Stimulated activated naive CD8-positive, alpha-beta T cell treated with anti-CD3 and anti-CD28 coated beads, Interleukin-15, Interleukin-2, amounts not matched to agents 100 ng/mL and 50 ng/mL, for 24 hours (primary cell): ENCODE results near the gene EXOC3L1.

Source experiments
- H3K27ac Mint-ChIP-seq: one replicate; pipeline ENCODE4 v1.8.0; 2021; ENCODE audit warnings: mild to moderate bottlenecking, mixed read lengths
- H3K27me3 Mint-ChIP-seq: one replicate; pipeline ENCODE4 v1.8.0; 2021; ENCODE audit warnings: mixed read lengths
- H3K36me3 Mint-ChIP-seq: one replicate; pipeline ENCODE4 v1.8.0; 2021; ENCODE audit warnings: low read depth, mixed read lengths
- H3K4me1 Mint-ChIP-seq: one replicate; pipeline ENCODE4 v1.8.0; 2021; ENCODE audit warnings: low read depth, mixed read lengths
- H3K4me3 Mint-ChIP-seq: one replicate; pipeline ENCODE4 v1.8.0; 2021; ENCODE audit warnings: mild to moderate bottlenecking, mixed read lengths
- H3K9me3 Mint-ChIP-seq: one replicate; pipeline ENCODE4 v1.8.0; 2021; ENCODE audit warnings: mixed read lengths

The EXOC3L1 gene

GRCh38 chr16:67227567-67227921, 37.6 kb upstream of the EXOC3L1 start:
- no peaks in the 10 kb centered on the region for H3K27me3 Mint-ChIP-seq
- H3K9me3 Mint-ChIP-seq, result no peaks in the 10 kb centered on the region
- H3K27ac Mint-ChIP-seq, result peak overlapping the region; percentile 94
- peaks cover 52% of the 10 kb centered on the region for H3K4me1 Mint-ChIP-seq
- peak overlapping the region; percentile 97 for H3K4me3 Mint-ChIP-seq
- H3K36me3 Mint-ChIP-seq, result peaks cover 31% of the 10 kb centered on the region

GRCh38 chr16:67226804-67227566, 37.0 kb upstream of the EXOC3L1 start, which contains the start of gene TMEM208:
Gene TMEM208, plus strand, starts transcription at chr16:67227130. Its CDS starts 89 bp downstream, at chr16:67227219.
- Mint-ChIP-seq H3K27ac (peak within 1 kb of the TSS; percentile 94), H3K9me3 (no peaks in the 10 kb centered on the region), H3K4me3 (peak within 1 kb of the TSS; percentile 97), H3K4me1 (peaks cover 52% of the 10 kb centered on the region), H3K27me3 (no peaks in the 10 kb centered on the region), H3K36me3 (peaks cover 31% of the 10 kb centered on the region)

DNA sequence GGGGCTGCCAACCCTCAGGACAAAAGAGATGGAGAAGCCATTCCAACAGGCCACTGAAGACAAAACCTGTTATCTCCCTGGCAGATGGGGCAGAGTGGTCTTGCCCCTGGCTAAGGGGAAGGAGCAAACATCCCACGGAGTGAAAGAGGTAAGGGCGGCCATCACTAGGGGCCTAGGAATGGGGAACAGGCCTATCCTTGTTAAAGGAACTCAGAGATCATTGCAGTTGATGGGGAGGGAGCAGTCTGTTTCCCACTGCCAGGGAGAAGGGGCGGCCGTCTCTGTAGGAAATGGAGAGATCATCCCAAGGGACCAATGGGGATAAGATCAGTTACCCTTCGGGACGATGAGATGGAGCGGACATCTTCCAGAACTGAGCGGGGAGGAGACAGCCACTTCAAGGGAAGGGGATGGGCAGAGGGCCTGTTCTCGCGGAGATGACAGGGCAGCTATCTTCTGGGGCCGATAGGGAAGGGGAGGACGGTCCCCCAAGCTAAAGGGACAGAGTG, 36.4 kb upstream of the EXOC3L1 start:
- Mint-ChIP-seq H3K36me3 (peaks cover 31% of the 10 kb centered on the region), H3K4me3 (peak overlapping the region; percentile 97), H3K9me3 (no peaks in the 10 kb centered on the region), H3K27me3 (no peaks in the 10 kb centered on the region), H3K4me1 (peaks cover 52% of the 10 kb centered on the region), H3K27ac (peak overlapping the region; percentile 85)

GRCh38 chr16:67223992-67224391, 34.1 kb upstream of the EXOC3L1 start:
- Mint-ChIP-seq H3K27me3 (no peaks in the 10 kb centered on the region), H3K27ac (no peak overlapping the region)

DNA sequence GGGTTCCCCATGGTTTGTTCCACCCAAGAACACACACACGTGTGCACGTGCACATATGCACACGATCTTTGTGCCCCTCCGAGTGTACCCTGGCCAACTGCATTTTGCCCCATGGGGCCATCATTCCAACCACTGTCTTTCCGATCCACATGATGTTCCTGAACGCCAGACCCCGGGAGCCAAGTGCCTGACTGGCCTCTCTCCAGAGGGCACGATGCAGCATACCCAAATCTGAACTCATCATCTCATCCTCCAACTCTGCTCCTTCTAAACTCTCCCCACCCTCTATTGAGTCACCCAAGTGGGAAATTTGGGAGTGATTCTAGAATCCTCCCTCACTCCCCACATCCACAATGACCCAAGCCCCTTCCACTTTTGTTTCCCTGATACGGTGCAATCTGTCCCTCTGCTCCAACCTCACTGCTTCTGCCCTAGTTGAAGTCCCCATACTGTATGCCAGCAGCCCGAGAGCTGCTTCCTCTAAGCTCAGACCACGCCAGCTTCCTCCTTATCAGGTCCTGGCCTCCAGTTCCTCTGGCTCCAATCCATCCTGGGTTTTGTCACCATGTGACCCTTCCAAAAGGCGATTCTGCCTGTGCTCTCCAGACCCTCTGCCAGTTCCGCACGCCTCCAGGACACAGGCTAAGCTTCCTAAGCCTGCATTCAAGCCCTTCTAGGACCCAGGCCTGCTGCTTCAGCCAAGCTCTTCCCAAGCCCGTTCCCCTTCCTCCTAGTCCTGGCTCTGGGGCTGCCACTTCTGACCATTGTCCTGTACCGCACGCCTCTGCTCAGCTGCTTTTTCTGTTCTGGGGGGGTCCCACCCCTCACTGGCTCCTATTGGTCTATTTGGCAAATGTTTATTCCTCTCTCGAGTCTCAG, 26.9 kb upstream of the EXOC3L1 start:
- no peaks in the 10 kb centered on the region for H3K9me3 Mint-ChIP-seq
- H3K4me1 Mint-ChIP-seq, result no peaks in the 10 kb centered on the region
- peaks cover 7% of the 10 kb centered on the region for H3K36me3 Mint-ChIP-seq
- H3K27me3 Mint-ChIP-seq, result no peaks in the 10 kb centered on the region
- no peak overlapping the region for H3K4me3 Mint-ChIP-seq
- H3K27ac Mint-ChIP-seq, result no peak overlapping the region

More at GRCh38 chr16:67223992-67224391, 34.1 kb upstream of the EXOC3L1 start:
- Mint-ChIP-seq H3K4me3 (no peak overlapping the region), H3K4me1 (peaks cover 49% of the 10 kb centered on the region), H3K36me3 (peaks cover 21% of the 10 kb centered on the region), H3K9me3 (no peaks in the 10 kb centered on the region)

DNA sequence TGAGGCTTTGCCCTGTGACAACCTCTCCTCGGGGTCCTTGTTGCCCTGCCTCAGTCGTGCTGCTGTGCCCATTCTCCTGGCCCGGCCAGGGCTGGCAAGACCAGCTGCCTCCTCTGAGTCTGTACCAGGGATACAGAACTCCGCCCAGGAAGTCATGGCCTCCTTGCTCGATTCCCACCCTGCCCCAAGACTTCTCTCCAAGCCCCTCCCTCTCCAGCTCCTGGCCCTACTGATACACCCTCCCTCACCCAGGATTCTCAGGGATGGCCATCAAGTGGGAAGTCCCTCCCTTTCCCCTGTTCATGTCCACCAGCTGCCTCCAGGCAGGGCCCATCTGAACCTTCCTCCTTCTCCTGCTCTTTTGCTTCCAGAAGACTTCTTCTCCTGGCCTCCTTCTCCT, 25.8 kb upstream of the EXOC3L1 start:
- Mint-ChIP-seq H3K36me3 (peaks cover 4% of the 10 kb centered on the region), H3K4me1 (no peaks in the 10 kb centered on the region), H3K27ac (no peak overlapping the region), H3K9me3 (no peaks in the 10 kb centered on the region), H3K27me3 (no peaks in the 10 kb centered on the region), H3K4me3 (no peak overlapping the region)

GRCh38 chr16:67213197-67214019, 23.5 kb upstream of the EXOC3L1 start:
- no peak overlapping the region for H3K4me3 Mint-ChIP-seq
- H3K9me3 Mint-ChIP-seq, result no peaks in the 10 kb centered on the region

DNA sequence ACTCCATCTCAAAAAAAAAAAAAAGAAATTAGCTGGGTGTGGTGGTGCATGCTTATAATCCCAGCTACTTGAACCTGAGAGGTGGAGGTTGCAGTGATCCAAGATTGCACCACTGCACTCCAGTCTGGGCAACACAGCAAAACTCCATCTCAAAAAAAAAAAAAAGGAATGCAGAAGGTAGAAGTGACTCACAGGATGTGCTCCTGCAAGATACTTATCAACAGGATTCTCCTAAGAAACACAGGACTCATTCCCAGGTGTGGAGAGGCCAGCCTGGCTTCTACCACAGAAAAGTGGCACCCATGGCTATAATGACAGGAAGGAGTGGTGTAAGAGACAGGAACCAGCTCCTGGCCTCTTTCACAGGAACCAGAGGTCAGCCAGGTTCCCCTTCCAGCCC, 22.8 kb upstream of the EXOC3L1 start:
- Mint-ChIP-seq H3K9me3 (no peaks in the 10 kb centered on the region), H3K27ac (no peak overlapping the region), H3K27me3 (no peaks in the 10 kb centered on the region), H3K36me3 (no peaks in the 10 kb centered on the region), H3K4me1 (no peaks in the 10 kb centered on the region), H3K4me3 (no peak overlapping the region)

More at GRCh38 chr16:67213197-67214019, 23.5 kb upstream of the EXOC3L1 start:
- Mint-ChIP-seq H3K4me1 (no peaks in the 10 kb centered on the region), H3K27me3 (no peaks in the 10 kb centered on the region), H3K36me3 (no peaks in the 10 kb centered on the region), H3K27ac (no peak overlapping the region)

GRCh38 chr16:67211674-67212073, 21.7 kb upstream of the EXOC3L1 start:
- Mint-ChIP-seq H3K36me3 (no peaks in the 10 kb centered on the region), H3K4me3 (no peak overlapping the region), H3K9me3 (no peaks in the 10 kb centered on the region), H3K27me3 (no peaks in the 10 kb centered on the region), H3K4me1 (no peaks in the 10 kb centered on the region), H3K27ac (no peak overlapping the region)

DNA sequence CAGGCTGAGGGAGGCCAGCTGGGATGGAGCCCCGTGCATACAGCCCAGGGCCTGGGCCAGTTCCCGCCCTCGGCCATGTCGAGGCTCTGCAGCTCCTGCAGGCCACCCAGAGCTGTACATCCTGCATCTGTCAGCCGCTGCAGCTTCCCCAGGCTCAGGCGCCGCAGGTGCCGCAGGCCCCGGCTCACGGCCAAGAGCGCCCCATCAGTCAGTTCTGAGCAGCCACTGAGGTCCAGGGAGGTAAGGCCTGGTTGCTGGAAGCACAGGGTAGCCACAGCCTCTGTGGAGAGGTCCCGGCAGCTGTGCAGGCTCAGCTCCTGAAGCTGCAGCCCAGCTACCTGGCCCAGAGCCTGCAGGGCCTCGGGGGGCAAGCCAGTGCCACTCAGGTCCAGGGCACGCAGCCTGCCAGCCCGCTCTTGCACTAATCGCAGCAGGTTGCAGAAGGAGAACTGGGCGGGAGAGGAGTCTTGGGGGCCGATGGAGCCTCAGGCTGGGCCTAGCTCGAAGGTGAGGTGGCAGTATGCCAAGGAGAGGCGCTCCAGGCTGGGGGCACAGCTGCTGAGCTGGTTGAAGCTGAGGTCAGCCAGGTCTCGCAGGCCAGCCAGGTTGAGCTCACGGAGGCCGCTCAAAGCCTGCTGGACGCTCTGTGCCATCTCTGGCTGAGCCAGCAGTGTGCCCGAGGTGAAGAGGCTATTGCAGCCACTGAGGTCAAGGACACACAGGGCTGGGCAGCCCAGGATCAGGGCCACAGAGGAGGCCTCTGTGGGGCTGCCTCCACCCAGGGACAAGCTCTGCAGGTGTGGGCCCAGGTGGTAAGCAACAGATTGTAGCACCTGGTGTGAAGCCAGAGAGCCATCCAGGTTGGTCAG, 20.4 kb upstream of the EXOC3L1 start:
- Mint-ChIP-seq H3K9me3 (no peaks in the 10 kb centered on the region), H3K27me3 (no peaks in the 10 kb centered on the region), H3K36me3 (no peaks in the 10 kb centered on the region), H3K4me3 (no peak overlapping the region), H3K4me1 (no peaks in the 10 kb centered on the region), H3K27ac (no peak overlapping the region)

DNA sequence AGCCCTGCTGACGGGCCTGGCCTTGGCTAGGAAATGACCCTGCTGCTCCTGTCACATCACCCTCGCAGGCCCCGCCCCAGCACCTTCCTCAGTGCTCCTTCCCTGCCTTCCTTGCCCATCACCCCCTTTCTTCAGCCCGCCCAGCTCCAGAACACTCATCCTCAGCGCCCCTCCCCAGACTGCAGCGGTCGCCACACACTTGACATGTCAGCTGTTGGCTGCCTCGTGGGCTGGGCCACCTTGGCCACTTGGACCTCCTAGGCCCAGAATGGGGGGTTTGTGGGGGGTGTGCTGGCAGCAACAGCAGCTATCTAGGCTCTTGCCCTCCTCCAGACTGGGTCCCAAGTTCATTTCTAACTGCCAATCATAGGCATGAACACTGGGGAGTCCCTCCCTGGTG, 19.6 kb upstream of the EXOC3L1 start:
- Mint-ChIP-seq H3K4me3 (no peak overlapping the region), H3K27ac (no peak overlapping the region), H3K9me3 (no peaks in the 10 kb centered on the region), H3K4me1 (no peaks in the 10 kb centered on the region), H3K36me3 (no peaks in the 10 kb centered on the region), H3K27me3 (no peaks in the 10 kb centered on the region)

- Mint-ChIP-seq H3K36me3 (no peaks in the 10 kb centered on the region), H3K4me1 (no peaks in the 10 kb centered on the region), H3K27me3 (no peaks in the 10 kb centered on the region), H3K9me3 (no peaks in the 10 kb centered on the region), H3K4me3 (no peak overlapping the region), H3K27ac (peak overlapping the region; percentile 36)
Observed at GRCh38 chr16:67208154-67208896, 18.4 kb upstream of the EXOC3L1 start.
